Left kidney (tissue), 2 donors: ENCODE results near the gene HERC2. TPM values are rescaled to one million over a fixed set of nuclear protein-coding genes. Genes with fewer than 3 reads are reported as not detected.

Experiments used
- DNase-seq: peaks from one replicate; pipeline ENCODE4 v3.0.0-alpha.2; 2013
- polyA plus RNA-seq: library from polyadenylated mRNA; unstranded; fragments of 120-200 nt; gene quantifications from one replicate; pipeline ENCODE4 v1.2.1, GENCODE V29; 2013; ENCODE audit not compliant: insufficient read length

HERC2 gene
- polyA plus RNA-seq, 1 donor = 66.0 TPM

GRCh38 chr15:28094732-28095521 lies 227.1 kb downstream of the HERC2 start:
- no peak for DNase-seq

GRCh38 chr15:28093752-28094535 lies 228.0 kb downstream of the HERC2 start:
- no peak for DNase-seq

DNA sequence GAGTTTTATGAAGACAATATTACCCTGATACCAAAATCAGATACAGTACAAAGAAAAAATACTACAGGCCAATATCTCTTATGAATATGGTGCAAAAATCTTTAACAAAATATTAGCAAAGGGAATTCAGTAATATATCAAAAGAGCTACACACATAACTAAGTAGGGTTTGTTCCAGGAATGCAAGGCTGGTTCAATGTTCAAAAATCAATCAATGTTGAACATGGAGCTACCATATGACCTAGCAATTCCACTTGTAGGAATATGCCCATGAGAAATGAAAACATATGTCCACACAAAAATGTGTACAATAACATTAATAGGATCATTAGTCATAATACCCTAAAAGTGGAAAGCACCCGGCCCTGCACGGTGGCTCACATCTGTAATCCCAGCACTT lies 230.7 kb downstream of the HERC2 start:
- DNase-seq = no peak

- DNase-seq = no peak
Measured at GRCh38 chr15:28086175-28086703, 235.7 kb downstream of the HERC2 start.

GRCh38 chr15:28085489-28086174 lies 236.3 kb downstream of the HERC2 start:
- DNase-seq = no peak

GRCh38 chr15:28084547-28084946 lies 237.4 kb downstream of the HERC2 start:
- DNase-seq = no peak

DNA sequence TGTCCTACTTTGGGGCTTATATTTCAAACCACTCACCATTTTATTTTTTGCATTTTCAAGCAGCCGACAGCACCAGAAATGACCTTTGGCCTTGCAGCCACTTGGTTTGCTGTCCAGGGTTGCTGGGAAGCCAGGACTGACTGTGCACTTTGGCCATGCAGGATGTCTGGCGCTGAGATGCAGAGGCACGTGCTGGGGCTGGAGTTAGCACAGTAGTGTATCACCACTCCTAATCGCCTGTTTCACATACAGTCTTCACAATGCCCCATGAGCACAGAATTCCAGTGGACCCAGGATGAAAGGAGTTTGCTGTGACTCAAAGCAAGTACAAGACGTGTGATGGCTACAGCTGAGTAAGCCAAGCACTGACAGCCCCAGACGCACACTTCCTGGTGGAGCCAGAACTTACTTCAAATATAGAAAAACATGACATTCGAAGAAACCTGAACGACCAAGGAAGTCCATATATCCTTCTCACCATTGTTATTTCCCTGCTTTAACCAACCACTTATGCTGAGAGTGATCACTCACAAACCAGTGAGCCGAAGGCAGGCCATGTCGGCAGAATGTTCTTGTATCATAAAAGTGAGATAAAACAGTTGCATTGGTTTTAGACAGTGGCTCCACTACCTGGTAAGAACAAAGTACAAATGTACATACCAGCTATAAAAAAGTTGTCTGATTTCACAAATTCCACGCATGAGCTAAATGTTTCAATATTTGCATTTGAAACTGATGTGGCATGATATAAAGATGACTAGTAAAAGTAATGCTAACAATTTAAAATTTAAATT lies 238.9 kb downstream of the HERC2 start:
- no peak for DNase-seq

DNA sequence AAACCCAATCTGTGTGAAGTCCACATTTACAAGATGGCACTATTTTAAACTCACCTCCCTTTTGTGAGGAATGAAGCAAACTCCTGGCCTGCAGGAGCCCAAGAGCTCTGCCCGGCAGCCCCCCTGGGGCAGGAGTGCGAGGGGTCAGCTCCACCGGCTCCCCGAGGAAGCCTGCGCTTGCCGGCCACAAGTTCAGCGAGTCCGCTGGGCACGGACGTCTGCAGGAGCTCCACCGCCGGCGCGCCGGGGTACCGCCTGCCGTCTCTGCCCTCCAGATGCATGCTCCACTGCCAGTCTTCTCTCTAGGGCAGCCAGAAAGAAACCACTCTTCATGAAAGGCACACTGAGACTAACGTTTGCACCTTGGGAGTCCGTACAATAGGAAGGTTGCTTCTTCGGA lies 240.4 kb downstream of the HERC2 start:
- no peak for DNase-seq

DNA sequence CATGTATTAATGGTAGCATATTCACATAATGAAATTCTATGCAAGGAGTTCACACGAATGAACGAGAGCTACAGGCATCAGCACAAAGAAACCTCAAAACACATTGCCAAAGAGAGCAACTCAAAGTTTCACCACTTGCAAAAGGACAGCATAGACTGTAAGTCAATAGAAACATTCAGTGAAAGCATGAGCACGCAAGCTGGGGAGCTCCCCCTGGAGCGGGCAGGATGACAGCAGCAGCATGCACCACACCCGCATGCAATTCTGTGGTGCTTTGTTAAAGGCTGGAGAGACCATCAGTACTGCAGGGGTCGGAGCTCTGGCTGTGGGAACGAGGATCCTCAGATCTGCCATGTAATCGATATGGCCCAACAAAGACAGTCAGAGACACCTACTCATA lies 241.6 kb downstream of the HERC2 start:
- no peak for DNase-seq

GRCh38 chr15:28079313-28079969 lies 242.5 kb downstream of the HERC2 start:
- DNase-seq = no peak

DNA sequence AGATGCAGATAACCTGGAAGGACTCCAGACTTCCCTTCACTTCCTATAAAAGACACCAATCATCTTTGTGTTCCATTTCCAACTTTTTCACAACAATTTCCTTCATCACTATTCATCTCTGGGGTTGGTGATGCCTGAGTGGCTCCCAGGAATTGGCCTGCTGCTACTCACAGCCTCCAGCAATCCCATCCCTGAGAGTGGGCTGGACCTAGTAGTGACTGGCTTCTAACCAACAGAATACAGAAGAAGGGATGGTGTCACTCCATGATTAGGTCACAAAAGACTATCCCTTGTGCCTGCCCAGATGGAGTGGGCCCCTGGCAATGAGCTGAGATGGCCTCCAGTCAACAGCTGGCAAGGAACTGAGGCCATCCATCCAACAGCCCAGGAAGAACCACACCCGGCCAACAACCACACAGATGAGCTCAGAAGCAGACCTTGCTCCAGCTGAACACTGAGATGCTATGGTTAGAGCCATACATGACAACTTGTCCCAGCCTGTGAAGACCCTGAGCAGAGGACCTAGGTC lies 243.7 kb downstream of the HERC2 start:
- DNase-seq = no peak

GRCh38 chr15:28075573-28075972 lies 246.4 kb downstream of the HERC2 start:
- DNase-seq = no peak

GRCh38 chr15:28068930-28069329 lies 253.0 kb downstream of the HERC2 start:
- no peak for DNase-seq

- DNase-seq = no peak
Measured at GRCh38 chr15:28066231-28066630, 255.7 kb downstream of the HERC2 start.

Other genes starting within 250 kb of the HERC2 start
- gene OCA2, start 222.9 kb downstream of the HERC2 start, polyA plus RNA-seq = 9.0 TPM
- gene GOLGA6L24, start 35.9 kb upstream of the HERC2 start, polyA plus RNA-seq = not detected
- gene GOLGA8F, start 56.5 kb upstream of the HERC2 start, polyA plus RNA-seq = not detected
- gene GOLGA8G, start 210.8 kb upstream of the HERC2 start, polyA plus RNA-seq = 0.08 TPM
- not detected for gene GOLGA6L25, start 231.4 kb upstream of the HERC2 start, polyA plus RNA-seq